Measurements from ENCODE around the gene CAB39.

Gene CAB39

DNA sequence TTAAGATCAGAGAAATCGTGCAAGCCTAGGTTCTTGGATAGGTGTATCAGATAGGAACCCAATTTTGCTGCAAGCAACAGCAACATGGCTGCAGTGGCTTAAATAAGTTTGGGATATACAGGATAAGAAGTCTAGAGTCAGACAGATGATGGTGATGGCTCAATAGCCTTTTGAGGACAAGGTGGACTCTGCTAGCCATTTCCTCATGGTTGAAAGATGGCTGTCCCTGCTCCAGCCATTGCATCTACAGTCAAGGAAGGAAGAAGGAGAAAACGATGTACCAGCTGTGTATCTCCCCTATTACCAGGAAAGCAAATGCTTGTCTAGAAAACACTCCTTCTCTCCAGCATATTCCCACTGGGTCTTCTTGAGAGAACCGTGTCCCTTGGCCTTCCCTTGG is 30.1 kb upstream of the CAB39 start:
- no peak for ATAC-seq (ENCODE audit: low read depth)
- TF ChIP-seq, protein P1, sequence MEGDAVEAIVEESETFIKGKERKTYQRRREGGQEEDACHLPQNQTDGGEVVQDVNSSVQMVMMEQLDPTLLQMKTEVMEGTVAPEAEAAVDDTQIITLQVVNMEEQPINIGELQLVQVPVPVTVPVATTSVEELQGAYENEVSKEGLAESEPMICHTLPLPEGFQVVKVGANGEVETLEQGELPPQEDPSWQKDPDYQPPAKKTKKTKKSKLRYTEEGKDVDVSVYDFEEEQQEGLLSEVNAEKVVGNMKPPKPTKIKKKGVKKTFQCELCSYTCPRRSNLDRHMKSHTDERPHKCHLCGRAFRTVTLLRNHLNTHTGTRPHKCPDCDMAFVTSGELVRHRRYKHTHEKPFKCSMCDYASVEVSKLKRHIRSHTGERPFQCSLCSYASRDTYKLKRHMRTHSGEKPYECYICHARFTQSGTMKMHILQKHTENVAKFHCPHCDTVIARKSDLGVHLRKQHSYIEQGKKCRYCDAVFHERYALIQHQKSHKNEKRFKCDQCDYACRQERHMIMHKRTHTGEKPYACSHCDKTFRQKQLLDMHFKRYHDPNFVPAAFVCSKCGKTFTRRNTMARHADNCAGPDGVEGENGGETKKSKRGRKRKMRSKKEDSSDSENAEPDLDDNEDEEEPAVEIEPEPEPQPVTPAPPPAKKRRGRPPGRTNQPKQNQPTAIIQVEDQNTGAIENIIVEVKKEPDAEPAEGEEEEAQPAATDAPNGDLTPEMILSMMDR (IDR thresholded peaks at IDR 0.05; ENCODE audit: poor library complexity, severe bottlenecking), result no peak

GRCh38 chr2:230684270-230685168 is 28.1 kb upstream of the CAB39 start:
- TF ChIP-seq, protein P1 (IDR thresholded peaks at IDR 0.05; ENCODE audit: poor library complexity, severe bottlenecking), result no peak
- H3K4me3 ChIP-seq (ENCODE audit: severe bottlenecking), result no peak overlapping the region
- no peaks in the 10 kb centered on the region for H3K9me3 ChIP-seq (ENCODE audit: severe bottlenecking)
- ATAC-seq (ENCODE audit: low read depth) (peak; percentile 79), DNase-seq (ENCODE audit: low spot score) (peak; percentile 83)
- H3K4me1 ChIP-seq (ENCODE audit: insufficient read depth, poor library complexity, severe bottlenecking), result peaks cover 45% of the 10 kb centered on the region
- no peaks in the 10 kb centered on the region for H3K27me3 ChIP-seq (ENCODE audit: insufficient read depth, poor library complexity, severe bottlenecking)
- H3K36me3 ChIP-seq (ENCODE audit: low read depth), result no peaks in the 10 kb centered on the region
- peak overlapping the region; percentile 85 for H3K27ac ChIP-seq (ENCODE audit: poor library complexity, severe bottlenecking)

More for the DNA sequence above, 30.1 kb upstream of the CAB39 start:
- Histone ChIP-seq H3K4me3 (ENCODE audit: severe bottlenecking) (no peak overlapping the region), H3K4me1 (ENCODE audit: insufficient read depth, poor library complexity, severe bottlenecking) (peaks cover 35% of the 10 kb centered on the region), H3K9me3 (ENCODE audit: severe bottlenecking) (peaks cover 7% of the 10 kb centered on the region), H3K27me3 (ENCODE audit: insufficient read depth, poor library complexity, severe bottlenecking) (no peaks in the 10 kb centered on the region), H3K36me3 (ENCODE audit: low read depth) (no peaks in the 10 kb centered on the region), H3K27ac (ENCODE audit: poor library complexity, severe bottlenecking) (no peak overlapping the region)
- DNase-seq (ENCODE audit: low spot score), result no peak

GRCh38 chr2:230685178-230685577 is 27.5 kb upstream of the CAB39 start:
- DNase-seq (ENCODE audit: low spot score) (no peak), ATAC-seq (ENCODE audit: low read depth) (peak; percentile 8)
- H3K4me3 ChIP-seq (ENCODE audit: severe bottlenecking), result no peak overlapping the region
- H3K4me1 ChIP-seq (ENCODE audit: insufficient read depth, poor library complexity, severe bottlenecking), result peaks cover 48% of the 10 kb centered on the region
- no peaks in the 10 kb centered on the region for H3K36me3 ChIP-seq (ENCODE audit: low read depth)
- no peaks in the 10 kb centered on the region for H3K9me3 ChIP-seq (ENCODE audit: severe bottlenecking)
- no peaks in the 10 kb centered on the region for H3K27me3 ChIP-seq (ENCODE audit: insufficient read depth, poor library complexity, severe bottlenecking)
- peak overlapping the region; percentile 85 for H3K27ac ChIP-seq (ENCODE audit: poor library complexity, severe bottlenecking)
- TF ChIP-seq, protein P1 (IDR thresholded peaks at IDR 0.05; ENCODE audit: poor library complexity, severe bottlenecking), result no peak

- Histone ChIP-seq H3K27me3 (ENCODE audit: insufficient read depth, poor library complexity, severe bottlenecking) (no peaks in the 10 kb centered on the region), H3K9me3 (ENCODE audit: severe bottlenecking) (no peaks in the 10 kb centered on the region), H3K4me3 (ENCODE audit: severe bottlenecking) (no peak overlapping the region), H3K4me1 (ENCODE audit: insufficient read depth, poor library complexity, severe bottlenecking) (peaks cover 57% of the 10 kb centered on the region), H3K36me3 (ENCODE audit: low read depth) (no peaks in the 10 kb centered on the region), H3K27ac (ENCODE audit: poor library complexity, severe bottlenecking) (peak overlapping the region; percentile 85)
- ATAC-seq (ENCODE audit: low read depth) (peak; percentile 48), DNase-seq (ENCODE audit: low spot score) (no peak)
- TF ChIP-seq, protein P1 (IDR thresholded peaks at IDR 0.05; ENCODE audit: poor library complexity, severe bottlenecking), result no peak
These were observed 25.1 kb upstream of the CAB39 start for GRCh38 chr2:230687498-230687897.

GRCh38 chr2:230688490-230688889 is 24.2 kb upstream of the CAB39 start:
- ATAC-seq (ENCODE audit: low read depth) (no peak), DNase-seq (ENCODE audit: low spot score) (no peak)
- no peaks in the 10 kb centered on the region for H3K9me3 ChIP-seq (ENCODE audit: severe bottlenecking)
- no peaks in the 10 kb centered on the region for H3K27me3 ChIP-seq (ENCODE audit: insufficient read depth, poor library complexity, severe bottlenecking)
- TF ChIP-seq, protein P1 (IDR thresholded peaks at IDR 0.05; ENCODE audit: poor library complexity, severe bottlenecking), result no peak
- no peaks in the 10 kb centered on the region for H3K36me3 ChIP-seq (ENCODE audit: low read depth)
- peak overlapping the region; percentile 85 for H3K27ac ChIP-seq (ENCODE audit: poor library complexity, severe bottlenecking)
- H3K4me1 ChIP-seq (ENCODE audit: insufficient read depth, poor library complexity, severe bottlenecking), result peaks cover 63% of the 10 kb centered on the region
- no peak overlapping the region for H3K4me3 ChIP-seq (ENCODE audit: severe bottlenecking)
